DOHH2 (cell line): ENCODE measurements around the gene DSCAM.

Source experiments
- EZH2phosphoT487 ChIP-seq: fragments of 200-600 bp; sonication (generic); IDR thresholded peaks from 2 replicates; pipeline ENCODE4 v1.6.1; 2017; ENCODE audit warnings: borderline replicate concordance, mild to moderate bottlenecking, antibody characterized with exemption, low read length, moderate library complexity, mixed read lengths
- TF ChIP-seq, protein P1 (sequence below): fragments of 200-600 bp; sonication (generic); IDR thresholded peaks from one replicate; pipeline ENCODE4 v1.5.1; 2014; ENCODE audit warnings: antibody characterized with exemption, mild to moderate bottlenecking, low read depth, low read length; ENCODE audit not compliant: poor library complexity, severe bottlenecking

DNA sequence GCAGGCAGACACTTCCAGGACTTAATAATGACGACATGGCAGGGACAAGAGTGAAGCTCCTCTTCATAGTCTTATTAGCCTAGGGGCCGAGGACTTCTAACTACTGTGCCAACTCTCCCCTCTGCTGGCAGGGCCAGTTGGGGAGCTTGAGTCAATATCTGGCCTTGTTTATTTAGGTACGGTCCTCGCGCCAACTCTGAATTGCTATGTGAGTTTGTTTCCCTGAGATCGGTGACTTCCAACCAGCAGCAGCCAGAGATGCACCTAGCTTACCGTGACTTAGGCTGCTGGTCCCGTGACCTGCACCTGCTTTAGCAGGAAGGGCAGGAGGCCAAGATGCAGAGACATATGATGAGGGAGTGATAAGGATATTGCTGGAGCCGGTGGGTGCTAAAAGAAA lies 528.6 kb downstream of the DSCAM start:
- TF ChIP-seq, protein P1, sequence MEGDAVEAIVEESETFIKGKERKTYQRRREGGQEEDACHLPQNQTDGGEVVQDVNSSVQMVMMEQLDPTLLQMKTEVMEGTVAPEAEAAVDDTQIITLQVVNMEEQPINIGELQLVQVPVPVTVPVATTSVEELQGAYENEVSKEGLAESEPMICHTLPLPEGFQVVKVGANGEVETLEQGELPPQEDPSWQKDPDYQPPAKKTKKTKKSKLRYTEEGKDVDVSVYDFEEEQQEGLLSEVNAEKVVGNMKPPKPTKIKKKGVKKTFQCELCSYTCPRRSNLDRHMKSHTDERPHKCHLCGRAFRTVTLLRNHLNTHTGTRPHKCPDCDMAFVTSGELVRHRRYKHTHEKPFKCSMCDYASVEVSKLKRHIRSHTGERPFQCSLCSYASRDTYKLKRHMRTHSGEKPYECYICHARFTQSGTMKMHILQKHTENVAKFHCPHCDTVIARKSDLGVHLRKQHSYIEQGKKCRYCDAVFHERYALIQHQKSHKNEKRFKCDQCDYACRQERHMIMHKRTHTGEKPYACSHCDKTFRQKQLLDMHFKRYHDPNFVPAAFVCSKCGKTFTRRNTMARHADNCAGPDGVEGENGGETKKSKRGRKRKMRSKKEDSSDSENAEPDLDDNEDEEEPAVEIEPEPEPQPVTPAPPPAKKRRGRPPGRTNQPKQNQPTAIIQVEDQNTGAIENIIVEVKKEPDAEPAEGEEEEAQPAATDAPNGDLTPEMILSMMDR, result no peak
- TF ChIP-seq EZH2phosphoT487, result no peak
